GM12864 (cell line): ENCODE results near the gene CHN2.

Source experiments
- DNase-seq: peaks from one replicate; pipeline ENCODE4 v3.0.0-alpha.2; 2011; ENCODE audit warnings: low read depth
- H3K4me3 ChIP-seq: 2 replicates; pipeline ENCODE4 v1.5.1; 2011; ENCODE audit warnings: mild to moderate bottlenecking, low read depth, low read length, control low read depth
- CTCF ChIP-seq: IDR thresholded peaks from 2 replicates; pipeline ENCODE4 v1.5.1; 2011; ENCODE audit warnings: low read depth, mild to moderate bottlenecking, moderate library complexity, low read length, control low read depth, inconsistent platforms; ENCODE audit errors: missing control alignments

CHN2 gene

GRCh38 chr7:29194594-29195427 is at the start of gene CHN2:
TSS of gene CHN2 (plus strand) at chr7:29194775.
- TF ChIP-seq CTCF: no peak
- peak within 1 kb of the TSS; percentile 21 for H3K4me3 ChIP-seq
- DNase-seq: no peak

DNA sequence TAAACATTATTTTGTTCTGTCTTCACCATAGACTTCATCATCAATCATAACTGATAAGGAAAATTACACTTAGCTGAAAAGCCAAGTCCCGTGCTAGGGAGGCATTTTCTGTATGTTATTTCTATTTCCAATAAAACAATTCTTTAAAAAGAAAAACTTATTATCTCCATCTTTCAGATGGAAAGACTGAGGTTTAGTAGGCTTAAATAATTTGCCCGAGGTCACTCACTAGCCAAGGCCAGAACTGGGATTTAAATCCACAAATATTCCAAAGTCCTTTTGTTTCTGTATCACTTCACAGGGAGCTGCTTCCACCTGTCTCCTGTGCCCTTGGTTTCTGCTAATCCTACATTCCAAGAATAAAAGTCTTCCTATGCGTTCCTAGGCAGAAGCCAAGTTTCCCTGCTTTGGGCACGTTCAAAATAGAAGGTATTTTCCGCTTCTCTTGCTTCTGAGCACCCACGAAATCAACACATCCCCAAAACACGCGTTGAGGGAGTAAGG is 49.0 kb upstream of the CHN2 start:
- no peak for TF ChIP-seq CTCF
- H3K4me3 ChIP-seq: no peak overlapping the region
- no peak for DNase-seq

DNA sequence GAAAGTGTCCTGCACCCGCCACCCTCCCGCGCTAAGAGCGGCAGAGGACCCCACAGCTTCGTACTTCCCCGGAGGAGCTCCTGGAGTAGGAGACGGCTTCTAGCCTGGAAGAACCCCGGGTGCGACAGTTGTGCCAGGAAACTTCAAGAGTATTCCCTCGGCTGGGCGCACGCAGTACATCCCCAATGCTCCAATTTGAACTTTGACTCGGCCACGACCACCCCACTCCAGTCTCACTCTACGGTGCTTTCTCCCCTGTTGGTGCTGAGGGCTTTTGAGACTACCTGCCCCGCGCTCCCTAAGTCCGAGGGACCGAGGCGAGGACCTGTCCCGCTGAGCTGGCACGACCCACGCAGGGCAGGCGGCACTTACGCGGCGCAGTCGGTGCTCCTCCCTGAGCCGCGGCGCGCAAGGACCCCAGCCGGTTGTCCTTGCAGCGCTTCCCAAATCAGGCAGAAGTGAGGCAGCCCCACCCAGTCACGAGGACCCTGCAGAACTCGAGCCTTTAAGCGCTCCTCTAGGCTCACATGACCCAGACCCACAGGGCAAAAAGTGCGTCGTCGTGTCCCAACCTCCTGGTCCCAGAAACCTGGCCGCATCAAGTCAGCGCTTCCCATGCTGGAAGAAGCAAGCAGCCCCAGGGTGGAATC is 48.4 kb upstream of the CHN2 start, which contains the start of gene CPVL:
CPVL (minus strand) TSS at position 481 of the 650 bp plus-strand sequence. CDS start 25,476 bp downstream, outside the sequence.
- DNase-seq: no peak
- TF ChIP-seq CTCF: no peak
- H3K4me3 ChIP-seq: no peak within 1 kb of the TSS

DNA sequence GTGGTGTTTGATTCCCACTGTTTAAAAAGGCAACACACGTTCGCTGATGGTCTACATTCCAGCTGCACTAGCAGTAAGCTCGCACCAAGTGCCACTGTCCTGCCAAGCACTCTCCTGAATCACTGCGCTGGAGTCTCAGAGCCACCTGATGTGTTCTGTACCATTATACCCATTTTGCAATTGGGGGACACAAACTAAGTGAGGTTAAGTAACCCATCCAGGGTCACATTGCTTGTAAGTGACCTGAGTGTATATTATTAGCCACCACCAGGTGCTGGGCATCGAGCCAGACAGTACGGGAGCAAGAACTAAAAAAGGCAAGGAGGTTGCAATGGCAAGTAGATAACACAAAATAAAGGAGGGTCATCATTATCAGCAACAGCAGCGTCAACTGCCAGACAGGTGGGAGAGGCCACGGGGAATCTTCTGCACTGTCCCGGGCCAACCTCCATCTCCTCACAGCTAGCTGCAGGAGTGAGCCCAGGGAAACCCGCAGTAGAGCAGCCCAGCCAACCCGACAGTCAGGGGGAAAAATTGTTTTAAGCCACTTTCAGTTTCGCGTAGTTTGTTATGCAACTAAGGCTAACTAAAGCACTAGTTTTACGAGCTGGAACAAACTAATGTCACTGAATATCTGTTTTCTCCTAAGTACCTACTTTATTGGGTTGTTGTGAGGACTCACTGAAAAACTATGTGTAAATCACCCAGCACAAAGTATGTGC is 47.5 kb upstream of the CHN2 start:
- DNase-seq: no peak
- TF ChIP-seq CTCF: no peak
- no peak overlapping the region for H3K4me3 ChIP-seq

DNA sequence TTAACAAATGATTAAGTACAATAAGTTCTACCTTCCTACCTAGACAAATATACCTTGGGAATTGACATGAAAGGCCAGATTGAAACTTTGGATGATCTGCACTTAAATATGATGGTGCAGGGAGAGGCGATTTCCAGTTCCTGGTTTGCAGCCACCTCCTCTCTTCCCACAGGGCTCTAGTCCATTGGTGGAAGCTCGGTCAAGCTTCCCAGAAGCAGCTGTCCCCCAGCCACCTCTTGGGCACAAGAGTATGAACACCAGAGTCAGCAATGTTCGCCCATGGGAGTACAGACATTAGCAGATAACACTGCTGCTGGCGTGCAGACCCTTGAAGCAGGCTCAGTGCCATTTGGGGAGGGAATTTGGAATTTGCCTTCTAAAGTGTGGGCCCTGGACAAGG is 46.8 kb upstream of the CHN2 start:
- TF ChIP-seq CTCF: no peak
- no peak overlapping the region for H3K4me3 ChIP-seq
- DNase-seq: no peak

GRCh38 chr7:29149036-29149435 is 45.5 kb upstream of the CHN2 start:
- no peak for TF ChIP-seq CTCF
- H3K4me3 ChIP-seq: no peak overlapping the region
- DNase-seq: no peak
